ENCODE measurements around the gene CA6.
"Not testable (repeated sequence)": the region's sequence is repeated elsewhere in the genome, so short reads cannot be mapped to it uniquely, and the experiment has no call there.

Gene CA6

GRCh38 chr1:8969937-8970336 lies 24.3 kb downstream of the CA6 start:
- no peak for DNase-seq (ENCODE audit: low read depth in 2 of 2)

- no peak for DNase-seq (ENCODE audit: low read depth in 2 of 2)
These were observed 25.2 kb downstream of the CA6 start for GRCh38 chr1:8970870-8971337.

GRCh38 chr1:8974551-8974950 lies 28.9 kb downstream of the CA6 start:
- no peak for DNase-seq (ENCODE audit: low read depth in 2 of 2)

- DNase-seq (ENCODE audit: low read depth in 2 of 2): no peak
These were observed 30.7 kb downstream of the CA6 start for GRCh38 chr1:8976338-8976737.

- DNase-seq (ENCODE audit: low read depth in 2 of 2): no peak
These were observed 31.3 kb downstream of the CA6 start for GRCh38 chr1:8976896-8977450.

GRCh38 chr1:8980656-8981055 lies 35.0 kb downstream of the CA6 start:
- no peak for DNase-seq (ENCODE audit: low read depth in 2 of 2)

GRCh38 chr1:8981169-8981568 lies 35.5 kb downstream of the CA6 start:
- no peak for DNase-seq (ENCODE audit: low read depth in 2 of 2)

DNA sequence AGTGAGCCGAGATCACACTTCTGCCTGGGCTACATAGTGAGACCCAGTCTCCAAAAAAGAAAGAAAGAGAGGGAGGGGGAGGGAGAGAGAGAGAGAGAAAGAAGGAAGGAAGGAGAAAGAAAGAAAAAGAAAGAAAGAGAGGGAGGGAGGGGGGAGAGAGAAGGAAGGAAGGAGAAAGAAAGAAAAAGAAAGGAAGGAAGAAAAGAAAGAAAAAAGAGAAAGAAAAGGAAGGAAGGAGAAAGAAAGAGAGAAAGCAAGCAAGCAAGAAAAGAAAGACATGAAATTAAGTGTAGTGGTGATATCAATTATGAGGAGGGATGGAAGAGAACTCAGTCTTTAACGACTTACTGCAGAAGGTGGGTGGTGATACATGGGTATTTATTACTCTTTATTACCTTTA lies 38.5 kb downstream of the CA6 start:
- DNase-seq (ENCODE audit: low read depth in 2 of 2): no peak

GRCh38 chr1:8984990-8985389 lies 39.3 kb downstream of the CA6 start:
- no peak for DNase-seq (ENCODE audit: low read depth in 2 of 2)

- no peak for DNase-seq (ENCODE audit: low read depth in 2 of 2)
These were observed 40.5 kb downstream of the CA6 start for GRCh38 chr1:8985915-8986813.

GRCh38 chr1:8986814-8987190 lies 41.1 kb downstream of the CA6 start:
- no peak for DNase-seq (ENCODE audit: low read depth in 2 of 2)

DNA sequence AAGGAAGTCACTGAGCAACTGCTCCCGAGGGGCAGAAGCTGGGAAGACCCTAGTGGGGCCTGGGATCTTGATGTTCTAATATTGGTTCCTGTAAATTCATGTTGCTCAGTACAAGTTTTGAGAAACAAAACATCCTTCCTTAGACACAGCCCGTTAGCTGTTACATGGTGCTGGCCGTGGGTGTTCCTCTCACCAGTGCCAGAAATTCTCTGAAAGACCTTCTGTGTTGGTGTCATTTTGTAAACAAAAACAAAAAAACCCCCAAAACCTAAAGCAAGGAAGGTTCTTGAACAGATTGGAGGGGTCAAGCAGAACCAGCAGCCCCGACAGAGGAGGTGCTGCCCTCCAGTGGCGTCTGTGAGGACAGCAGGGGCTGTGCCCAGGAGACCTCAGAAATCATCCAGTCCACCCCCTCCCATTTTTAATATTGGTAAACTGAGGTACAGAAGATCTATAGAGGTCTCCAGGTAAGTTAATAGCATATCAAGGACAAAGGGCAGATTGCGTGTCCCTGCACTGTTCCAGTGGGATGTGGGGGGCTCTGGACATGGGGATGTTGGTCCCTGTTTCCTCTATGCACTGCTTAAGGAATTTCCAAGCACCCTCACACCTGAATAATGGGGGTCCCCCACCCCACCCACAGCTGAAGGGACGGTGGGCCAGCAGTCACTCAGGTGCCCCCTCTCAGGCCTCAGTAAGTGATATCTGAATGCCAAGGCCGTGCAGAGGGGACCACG lies 42.4 kb downstream of the CA6 start:
- peak; percentile 65 to 67 for DNase-seq (ENCODE audit: low read depth in 2 of 2)

DNA sequence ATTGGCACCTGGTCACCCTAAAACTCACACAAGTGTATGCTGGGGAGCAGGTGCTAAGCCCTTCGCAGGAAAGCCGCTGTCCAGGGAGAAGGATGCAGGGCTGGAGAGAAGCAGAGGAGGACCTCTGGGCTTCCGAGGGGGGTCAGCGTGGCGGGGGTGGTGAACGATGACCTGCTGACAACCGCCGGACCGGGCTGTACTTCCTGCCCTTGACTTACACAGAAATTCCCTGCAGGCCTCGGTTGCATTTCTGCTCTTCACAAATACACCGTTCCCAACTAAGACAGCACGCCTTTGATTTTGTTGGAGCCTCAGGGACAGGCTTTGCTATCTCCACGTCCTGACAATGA lies 42.9 kb downstream of the CA6 start:
- no peak for DNase-seq (ENCODE audit: low read depth in 2 of 2)

GRCh38 chr1:8989061-8989460 lies 43.4 kb downstream of the CA6 start:
- DNase-seq (ENCODE audit: low read depth in 2 of 2): no peak

DNA sequence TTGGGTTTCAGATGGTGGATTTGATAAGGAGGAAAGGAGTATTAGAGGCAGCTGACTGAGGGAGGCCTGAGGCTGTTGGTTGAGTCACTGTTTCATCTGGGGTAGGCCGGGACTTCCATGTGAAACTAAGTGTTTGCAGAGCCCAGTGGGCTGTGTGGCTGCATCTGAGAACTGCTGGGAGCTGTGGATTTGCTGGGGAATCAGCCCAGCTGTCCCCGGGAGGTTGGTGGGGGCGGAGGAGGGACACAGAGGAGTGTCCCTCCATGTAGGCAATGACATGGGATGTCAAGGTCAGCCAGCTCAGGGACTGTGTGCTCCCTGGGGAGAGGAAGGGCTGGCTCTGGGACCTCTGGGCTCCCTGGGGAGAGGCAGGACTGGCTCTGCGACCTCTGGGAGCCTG lies 44.2 kb downstream of the CA6 start:
- no peak for DNase-seq (ENCODE audit: low read depth in 2 of 2)

- no peak for DNase-seq (ENCODE audit: low read depth in 2 of 2)
These were observed 47.4 kb downstream of the CA6 start for GRCh38 chr1:8992936-8993687.

DNA sequence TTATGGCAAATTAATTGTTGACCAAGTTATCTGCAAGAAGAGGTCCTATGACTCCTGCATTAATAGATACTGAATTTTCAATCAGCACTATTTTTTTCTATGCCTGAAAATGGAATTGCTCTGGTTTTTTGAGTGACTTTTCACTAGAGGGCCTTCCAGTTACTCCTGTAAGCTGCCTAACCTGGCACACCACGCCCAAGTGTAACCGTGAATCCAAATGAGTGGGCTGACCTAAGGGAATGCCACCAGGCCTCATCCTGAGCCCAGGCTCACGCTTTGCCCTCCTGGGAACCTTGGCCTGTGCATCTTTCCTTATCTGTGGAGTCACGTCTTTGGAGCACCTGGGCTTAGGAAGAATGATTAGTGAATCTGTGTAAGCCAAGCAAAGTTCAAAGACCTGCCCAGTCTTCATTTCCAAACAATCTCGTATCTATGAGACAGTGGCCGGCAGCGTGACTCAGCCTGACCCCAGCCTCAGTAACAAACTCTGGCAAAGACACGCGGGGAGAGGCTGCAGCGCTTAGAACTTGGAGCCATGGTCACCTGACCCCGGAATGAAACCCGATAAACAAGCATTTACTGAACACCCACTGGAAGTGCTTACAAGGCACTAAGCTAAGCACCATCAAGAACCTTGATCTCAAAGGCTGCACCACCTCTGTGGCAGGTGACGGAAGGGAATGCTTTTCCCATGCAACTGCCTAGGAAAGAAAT lies 48.5 kb downstream of the CA6 start:
- not testable (repeated sequence) for DNase-seq (ENCODE audit: low read depth in 2 of 2)

DNA sequence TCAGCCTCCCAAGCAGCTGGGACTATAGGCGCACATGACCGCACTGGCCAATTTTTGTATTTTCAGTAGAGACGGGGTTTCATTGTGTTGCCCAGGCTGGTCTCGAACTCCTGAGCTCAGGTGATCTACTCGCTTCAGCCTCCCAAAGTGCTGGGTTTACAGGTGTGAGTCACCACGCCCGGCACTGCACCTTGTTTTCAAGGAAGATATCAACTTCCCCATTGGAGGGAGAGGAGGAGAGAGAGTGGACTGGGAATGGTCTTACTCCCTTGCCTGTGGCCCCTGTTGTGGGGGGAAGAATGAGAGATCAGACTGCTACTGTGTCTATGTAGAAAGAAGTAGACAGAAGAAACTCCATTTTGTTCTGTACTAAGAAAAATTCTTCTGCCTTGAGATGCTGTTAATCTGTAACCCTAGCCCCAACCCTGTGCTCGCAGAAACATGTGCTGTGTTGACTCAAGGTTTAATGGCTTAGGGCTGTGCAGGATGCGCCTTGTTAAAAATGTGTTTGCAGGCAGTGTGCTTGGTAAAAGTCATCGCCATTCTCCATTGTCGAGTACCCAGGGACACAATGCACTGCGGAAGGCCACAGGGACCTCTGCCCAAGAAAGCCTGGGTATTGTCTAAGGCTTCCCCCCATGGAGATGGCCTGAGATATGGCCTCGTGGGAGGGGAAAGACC lies 56.0 kb downstream of the CA6 start:
- DNase-seq (ENCODE audit: low read depth in 2 of 2): not testable (repeated sequence)

DNA sequence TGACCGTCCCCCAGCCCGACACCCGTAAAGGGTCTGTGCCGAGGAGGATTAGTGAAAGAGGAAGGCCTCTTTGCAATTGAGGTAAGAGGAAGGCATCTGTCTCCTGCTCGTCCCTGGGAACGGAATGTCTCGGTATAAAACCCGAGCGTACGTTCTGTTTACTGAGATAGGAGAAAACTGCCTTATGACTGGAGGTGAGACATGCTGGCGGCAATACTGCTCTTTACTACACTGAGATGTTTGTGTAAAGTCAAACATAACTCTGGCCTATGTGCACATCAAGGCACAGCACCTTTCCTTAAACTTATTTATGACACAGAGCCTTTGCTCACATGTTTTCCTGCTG lies 56.5 kb downstream of the CA6 start:
- not testable (repeated sequence) for DNase-seq (ENCODE audit: low read depth in 2 of 2)

GRCh38 chr1:9004031-9004699 lies 58.5 kb downstream of the CA6 start:
- no peak for DNase-seq (ENCODE audit: low read depth in 2 of 2)

Data from stimulated activated CD8-positive, alpha-beta memory T cell treated with anti-CD3 and anti-CD28 coated beads, Interleukin-2, amount 100 ng/mL, for 48 hours (primary cell).